Fibroblast of mammary gland (primary cell): ENCODE results near the gene GSTM4.
"Not testable (repeated sequence)": the region's sequence is repeated elsewhere in the genome, so short reads cannot be mapped to it uniquely, and the experiment has no call there.

Source experiments
- DNase-seq: peaks from one replicate; pipeline ENCODE4 v3.0.0-alpha.2; 2010; ENCODE audit warnings: low read depth
- H3K4me3 ChIP-seq: 2 replicates; pipeline ENCODE4 v1.5.1; 2011; ENCODE audit warnings: low read depth, mild to moderate bottlenecking, low read length, moderate library complexity; ENCODE audit not compliant: control insufficient read depth
- TF ChIP-seq, protein P1 (sequence below): conservative IDR thresholded peaks from 2 replicates; pipeline ENCODE4 v1.5.1; 2011; ENCODE audit warnings: low read depth, low read length, inconsistent platforms; ENCODE audit not compliant: control insufficient read depth, insufficient read depth

GSTM4 gene

DNA sequence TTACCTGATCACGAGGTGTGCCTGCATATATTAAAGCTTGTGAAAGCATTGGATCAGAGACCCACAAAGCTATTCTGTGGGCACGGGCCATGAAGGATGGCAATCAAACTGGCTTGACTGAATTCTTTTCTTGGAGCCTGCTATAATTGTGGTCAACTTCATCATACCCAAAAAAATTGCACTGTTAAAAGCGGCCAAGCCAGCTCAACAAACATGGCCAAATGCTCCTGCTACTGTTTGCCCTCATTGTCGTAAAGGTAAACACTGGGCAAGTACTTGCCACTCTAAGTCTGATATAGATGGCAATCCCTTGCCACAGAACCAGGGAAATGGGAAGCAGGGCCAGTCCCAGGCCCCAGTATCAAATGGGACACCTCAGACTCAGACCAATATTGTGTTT, 49.5 kb downstream of the GSTM4 start:
- TF ChIP-seq, protein P1, sequence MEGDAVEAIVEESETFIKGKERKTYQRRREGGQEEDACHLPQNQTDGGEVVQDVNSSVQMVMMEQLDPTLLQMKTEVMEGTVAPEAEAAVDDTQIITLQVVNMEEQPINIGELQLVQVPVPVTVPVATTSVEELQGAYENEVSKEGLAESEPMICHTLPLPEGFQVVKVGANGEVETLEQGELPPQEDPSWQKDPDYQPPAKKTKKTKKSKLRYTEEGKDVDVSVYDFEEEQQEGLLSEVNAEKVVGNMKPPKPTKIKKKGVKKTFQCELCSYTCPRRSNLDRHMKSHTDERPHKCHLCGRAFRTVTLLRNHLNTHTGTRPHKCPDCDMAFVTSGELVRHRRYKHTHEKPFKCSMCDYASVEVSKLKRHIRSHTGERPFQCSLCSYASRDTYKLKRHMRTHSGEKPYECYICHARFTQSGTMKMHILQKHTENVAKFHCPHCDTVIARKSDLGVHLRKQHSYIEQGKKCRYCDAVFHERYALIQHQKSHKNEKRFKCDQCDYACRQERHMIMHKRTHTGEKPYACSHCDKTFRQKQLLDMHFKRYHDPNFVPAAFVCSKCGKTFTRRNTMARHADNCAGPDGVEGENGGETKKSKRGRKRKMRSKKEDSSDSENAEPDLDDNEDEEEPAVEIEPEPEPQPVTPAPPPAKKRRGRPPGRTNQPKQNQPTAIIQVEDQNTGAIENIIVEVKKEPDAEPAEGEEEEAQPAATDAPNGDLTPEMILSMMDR: no peak
- no peak overlapping the region for H3K4me3 ChIP-seq
- no peak for DNase-seq

GRCh38 chr1:109708949-109709348, 53.0 kb downstream of the GSTM4 start:
- not testable (repeated sequence) for DNase-seq, H3K4me3 ChIP-seq

DNA sequence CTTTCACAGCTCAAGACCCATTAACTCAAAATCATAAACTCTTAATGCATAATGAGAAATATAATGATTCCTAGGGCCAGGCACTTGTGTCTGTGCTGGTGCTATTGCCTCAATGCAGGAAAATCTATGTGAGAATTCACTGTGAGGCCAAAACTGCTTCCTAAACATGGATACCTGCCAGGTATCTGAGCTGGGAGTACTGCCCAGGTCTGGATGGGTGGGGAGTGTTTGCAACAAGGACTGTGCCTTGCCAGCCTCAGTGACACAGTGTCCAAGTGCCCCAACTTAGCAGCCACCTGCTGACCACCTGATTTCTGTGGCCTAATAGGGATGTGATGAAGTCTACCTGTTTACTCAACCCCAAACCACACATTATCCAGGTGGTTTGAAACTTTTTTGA, 53.9 kb downstream of the GSTM4 start:
- not testable (repeated sequence) for DNase-seq

More for the DNA sequence above, 53.9 kb downstream of the GSTM4 start:
- H3K4me3 ChIP-seq: not testable (repeated sequence)
